SU-DHL-6 (cell line): ENCODE measurements around the gene CASP10.

ENCODE experiments used
- H2AFZ ChIP-seq: fragments of 200-600 bp; sonication (generic); 2 replicates; pipeline ENCODE4 v1.6.1; 2014; ENCODE audit warnings: low read depth, mild to moderate bottlenecking, moderate library complexity, mixed read lengths, antibody characterized with exemption, low read length; ENCODE audit not compliant: severe bottlenecking
- H3F3A ChIP-seq: fragments of 200-600 bp; shearing (Covaris generic); 2 replicates; pipeline ENCODE4 v1.6.0; 2016; ENCODE audit warnings: antibody characterized with exemption, mild to moderate bottlenecking; ENCODE audit not compliant: insufficient read depth
- H3K27ac ChIP-seq: fragments of 200-600 bp; sonication (generic); 2 replicates; pipeline ENCODE4 v1.5.1; 2016; ENCODE audit warnings: low read depth, mild to moderate bottlenecking, low read length, moderate library complexity, mixed read lengths
- H3K27me3 ChIP-seq: fragments of 200-600 bp; sonication (generic), shearing (Covaris generic); 2 replicates; pipeline ENCODE4 v1.6.0; 2014; ENCODE audit warnings: mild to moderate bottlenecking, low read length
- H3K36me3 ChIP-seq: fragments of 200-600 bp; sonication (generic); 2 replicates; pipeline ENCODE4 v1.6.1; 2014; ENCODE audit warnings: mild to moderate bottlenecking, low read length, mixed read lengths
- H3K4me2 ChIP-seq: fragments of 300-600, 200-600 bp; shearing (Covaris generic), sonication (generic); 2 replicates; pipeline ENCODE4 v1.6.0; 2014; ENCODE audit warnings: low read length, low read depth, mild to moderate bottlenecking; ENCODE audit not compliant: poor library complexity, severe bottlenecking
- H3K4me3 ChIP-seq: fragments of 200-600 bp; sonication (generic); 2 replicates; pipeline ENCODE4 v1.5.1; 2014; ENCODE audit warnings: antibody characterized with exemption, low read length, mild to moderate bottlenecking, mixed read lengths; ENCODE audit not compliant: insufficient read depth, poor library complexity, severe bottlenecking
- H3K79me2 ChIP-seq: fragments of 200-600 bp; sonication (generic); 2 replicates; pipeline ENCODE4 v1.6.1; 2014; ENCODE audit warnings: mild to moderate bottlenecking, low read length, moderate library complexity; ENCODE audit not compliant: insufficient read depth
- H3K9ac ChIP-seq: fragments of 200-600 bp; sonication (generic); 2 replicates; pipeline ENCODE4 v1.7.0; 2014; ENCODE audit warnings: mild to moderate bottlenecking, low read length
- H3K9me2 ChIP-seq: fragments of 200-600 bp; sonication (generic); replicated peaks from 2 replicates; pipeline ENCODE4 v1.6.1; 2014; ENCODE audit warnings: low read length; ENCODE audit not compliant: insufficient read depth
- H3K9me3 ChIP-seq: fragments of 200-600 bp; sonication (generic); 2 replicates; pipeline ENCODE4 v1.6.1; 2014; ENCODE audit warnings: low read length, mixed read lengths; ENCODE audit not compliant: insufficient read depth
- H4K20me1 ChIP-seq: fragments of 200-600 bp; sonication (generic); 2 replicates; pipeline ENCODE4 v1.6.1; 2014; ENCODE audit warnings: low read depth, mild to moderate bottlenecking, antibody characterized with exemption, low read length, moderate library complexity, mixed read lengths
- CTCF ChIP-seq: fragments of 200-600 bp; sonication (generic); IDR thresholded peaks from one replicate; pipeline ENCODE4 v1.5.1; 2017; ENCODE audit warnings: antibody characterized with exemption, mild to moderate bottlenecking, low read length, moderate library complexity; ENCODE audit not compliant: insufficient read depth, poor library complexity, severe bottlenecking
- EZH2phosphoT487 ChIP-seq: fragments of 200-600 bp; sonication (generic), shearing (Covaris generic); conservative IDR thresholded peaks from 2 replicates; pipeline ENCODE4 v1.6.1; 2018; ENCODE audit warnings: mild to moderate bottlenecking, antibody characterized with exemption, low read length, moderate library complexity, mixed read lengths

Gene CASP10

GRCh38 chr2:201199847-201200246 lies 16.9 kb downstream of the CASP10 start:
- H3K27ac ChIP-seq, result no peak overlapping the region
- no peaks in the 10 kb centered on the region for H3K79me2 ChIP-seq
- H3K9ac ChIP-seq, result no peak overlapping the region
- H4K20me1 ChIP-seq, result no peaks in the 10 kb centered on the region
- no peaks in the 10 kb centered on the region for H3F3A ChIP-seq
- no peaks in the 10 kb centered on the region for H3K9me2 ChIP-seq
- H3K4me3 ChIP-seq, result no peak overlapping the region
- TF ChIP-seq EZH2phosphoT487 (no peak), CTCF (no peak)
- no peak overlapping the region for H2AFZ ChIP-seq
- no peaks in the 10 kb centered on the region for H3K27me3 ChIP-seq
- H3K4me2 ChIP-seq, result no peak overlapping the region
- no peaks in the 10 kb centered on the region for H3K36me3 ChIP-seq
- no peaks in the 10 kb centered on the region for H3K9me3 ChIP-seq

GRCh38 chr2:201200345-201200744 lies 17.4 kb downstream of the CASP10 start:
- Histone ChIP-seq H2AFZ (no peak overlapping the region), H3K27ac (no peak overlapping the region), H3K4me3 (no peak overlapping the region), H3K36me3 (no peaks in the 10 kb centered on the region), H3K9me2 (no peaks in the 10 kb centered on the region), H3K27me3 (no peaks in the 10 kb centered on the region), H3K9me3 (no peaks in the 10 kb centered on the region), H3K4me2 (no peak overlapping the region), H4K20me1 (no peaks in the 10 kb centered on the region), H3K9ac (no peak overlapping the region), H3K79me2 (no peaks in the 10 kb centered on the region), H3F3A (no peaks in the 10 kb centered on the region)
- TF ChIP-seq EZH2phosphoT487 (no peak), CTCF (no peak)

GRCh38 chr2:201201371-201201770 lies 18.4 kb downstream of the CASP10 start:
- H3K9ac ChIP-seq, result no peak overlapping the region
- H3K79me2 ChIP-seq, result no peaks in the 10 kb centered on the region
- H3K9me2 ChIP-seq, result no peaks in the 10 kb centered on the region
- H3K4me3 ChIP-seq, result no peak overlapping the region
- H3K36me3 ChIP-seq, result no peaks in the 10 kb centered on the region
- H3K27me3 ChIP-seq, result no peaks in the 10 kb centered on the region
- no peak overlapping the region for H3K27ac ChIP-seq
- H3K9me3 ChIP-seq, result no peaks in the 10 kb centered on the region
- H2AFZ ChIP-seq, result no peak overlapping the region
- no peaks in the 10 kb centered on the region for H4K20me1 ChIP-seq
- H3F3A ChIP-seq, result no peaks in the 10 kb centered on the region
- no peak for TF ChIP-seq CTCF
- TF ChIP-seq EZH2phosphoT487, result no peak
- no peak overlapping the region for H3K4me2 ChIP-seq
